GM12878 (cell line): ENCODE data around the gene HIVEP2. TPM values are rescaled to one million over a fixed set of nuclear protein-coding genes. Genes with fewer than 3 reads are reported as not detected.

Experiments
- ATAC-seq: fragments of 200-7000 bp; cut with Tn5 transposase; 3 replicates; pipeline ENCODE4 v1.9.1; 2020; ENCODE audit warnings: mild to moderate bottlenecking, moderate library complexity
- BruUV-seq: library from RNA; stranded (reverse); fragments of 400-500 nt; replicated peaks from 2 replicates; lab custom pipeline; 2021; lab: Mats Ljungman, UMichigan
- CTCF ChIA-PET: fragments of 300-600 bp; sonication (Branson Sonifier 250); formaldehyde crosslinking; extraction: SDS; loops from one replicate; lab custom pipeline; 2021; ENCODE audit warnings: inconsistent platforms; lab: Yijun Ruan, JAX
- POLR2A ChIA-PET: fragments of 350-600 bp; formaldehyde crosslinking; extraction: SDS; loops from one replicate; lab custom pipeline; 2021; ENCODE audit warnings: inconsistent platforms; lab: Charles Lee
- RAD21 ChIA-PET: fragments of 300-600 bp; sonication (Branson Sonifier 250); formaldehyde crosslinking; loops from one replicate; lab custom pipeline; 2023; ENCODE audit warnings: antibody characterized with exemption; ENCODE audit not compliant: unreplicated experiment; lab: Charles Lee
- SMC1A ChIA-PET: fragments of 300-600 bp; sonication (Branson Sonifier 250); formaldehyde crosslinking; loops from one replicate; lab custom pipeline; 2023; ENCODE audit not compliant: unreplicated experiment, uncharacterized antibody; lab: Charles Lee
- DNase-seq: peaks from one replicate; pipeline ENCODE4 v3.0.0-alpha.2; 2011; ENCODE audit warnings: low read depth, low spot score
- FAIRE-seq: peaks from 3 replicates; lab custom pipeline; 2011; peaks lifted over from hg19 to GRCh38; lab: Jason Lieb, UNC
- H2AFZ ChIP-seq: 2 replicates; pipeline ENCODE4 v1.6.0; 2011; ENCODE audit warnings: low read depth, low read length, control low read depth; ENCODE audit not compliant: control insufficient read depth
- H3K27ac ChIP-seq: 2 replicates; pipeline ENCODE4 v1.5.1; 2011; ENCODE audit warnings: control low read depth; ENCODE audit not compliant: control insufficient read depth, insufficient read depth
- H3K27me3 ChIP-seq, 2 experiments: replicated peaks in 1 of 2; 2 replicates each; pipeline versions ENCODE4 v1.6.0 to v1.6.1; 2011; ENCODE audit warnings: low read length in 1 of 2; ENCODE audit not compliant: control insufficient read depth in 2 of 2, insufficient read depth in 2 of 2
- H3K36me3 ChIP-seq, 2 experiments: 2 replicates each; pipeline ENCODE4 v1.5.1; 2011; ENCODE audit warnings: low read length in 1 of 2; ENCODE audit not compliant: control insufficient read depth in 2 of 2, insufficient read depth in 2 of 2
- H3K4me1 ChIP-seq: 2 replicates; pipeline ENCODE4 v1.6.1; 2011; ENCODE audit warnings: mild to moderate bottlenecking, low read length, moderate library complexity, mixed read lengths; ENCODE audit not compliant: control insufficient read depth, insufficient read depth
- H3K4me2 ChIP-seq: 2 replicates; pipeline ENCODE4 v1.6.0; 2011; ENCODE audit warnings: control low read depth; ENCODE audit not compliant: control insufficient read depth, insufficient read depth
- H3K4me3 ChIP-seq: fragments of 200-600 bp; sonication (generic); 2 replicates; pipeline ENCODE4 v1.5.1; 2016
- H3K79me2 ChIP-seq: 2 replicates; pipeline ENCODE4 v1.6.0; 2011; ENCODE audit warnings: low read length; ENCODE audit not compliant: control insufficient read depth, insufficient read depth
- H3K9ac ChIP-seq: 2 replicates; pipeline ENCODE4 v1.8.0; 2011; ENCODE audit warnings: low read length, control low read depth, mixed read lengths; ENCODE audit not compliant: control insufficient read depth, insufficient read depth
- H3K9me3 ChIP-seq: replicated peaks from 3 replicates; pipeline ENCODE4 v1.5.1; 2011; ENCODE audit warnings: mild to moderate bottlenecking, low read length; ENCODE audit not compliant: control insufficient read depth, insufficient read depth
- H4K20me1 ChIP-seq: 2 replicates; pipeline ENCODE4 v1.6.0; 2011; ENCODE audit not compliant: control insufficient read depth, insufficient read depth
- CBX3 ChIP-seq: fragments of 200-600 bp; sonication (generic); IDR thresholded peaks from 2 replicates; pipeline ENCODE4 v1.6.1; 2016; ENCODE audit warnings: low read depth, borderline replicate concordance
- CREM ChIP-seq: IDR thresholded peaks from 2 replicates; pipeline ENCODE4 v1.6.1; 2014; ENCODE audit warnings: antibody characterized with exemption, low read depth
- IKZF2 ChIP-seq, 2 experiments: fragments of 450-650 bp; IDR thresholded peaks; 2 replicates each; pipeline ENCODE4 v1.6.1; 2017; ENCODE audit warnings: mild to moderate bottlenecking in 2 of 2, moderate library complexity in 2 of 2
- NR2C2 ChIP-seq: IDR thresholded peaks from 2 replicates; pipeline ENCODE4 v1.6.1; 2011; ENCODE audit warnings: borderline replicate concordance, low read depth; ENCODE audit not compliant: control insufficient read depth, insufficient read length
- SREBF1 ChIP-seq: IDR thresholded peaks from 2 replicates; pipeline ENCODE4 v1.6.1; 2012; ENCODE audit warnings: mild to moderate bottlenecking, low read length
- STAT3 ChIP-seq: IDR thresholded peaks from 2 replicates; pipeline ENCODE4 v1.6.1; 2011; ENCODE audit warnings: low read depth, low read length, improper control_type of control experiment
- TARDBP ChIP-seq: IDR thresholded peaks from 2 replicates; pipeline ENCODE4 v1.6.1; 2016; ENCODE audit warnings: borderline replicate concordance
- TCF12 ChIP-seq: IDR thresholded peaks from 2 replicates; pipeline ENCODE4 v1.6.1; 2011; ENCODE audit warnings: low read depth, mild to moderate bottlenecking, low read length
- ZNF217 ChIP-seq: fragments of 450-650 bp; IDR thresholded peaks from 2 replicates; pipeline ENCODE4 v1.6.1; 2017; ENCODE audit warnings: antibody characterized with exemption, mild to moderate bottlenecking
- ZNF24 ChIP-seq: fragments of 450-650 bp; IDR thresholded peaks from 2 replicates; pipeline ENCODE4 v1.6.1; 2017; ENCODE audit warnings: antibody characterized with exemption, mild to moderate bottlenecking
- ZNF384 ChIP-seq: IDR thresholded peaks from 2 replicates; pipeline ENCODE4 v1.6.1; 2012; ENCODE audit warnings: low read depth, mild to moderate bottlenecking, low read length, improper control_type of control experiment, borderline replicate concordance
- WGBS: methylation state at CpG from one replicate; pipeline ENCODE4 v1.1.6; 2016; ENCODE audit warnings: low lambda C conversion rate; ENCODE audit not compliant: insufficient replicate concordance, insufficient coverage; ENCODE audit errors: missing lambda C conversion rate; 5-methylcytosine and 5-hydroxymethylcytosine counted together
- in situ Hi-C: fragments of 300-500 bp; cut with MboI; formaldehyde crosslinking; loops from 9 replicates; pipeline ENCODE4 v1.14.3; 2018; ENCODE audit warnings: mixed read lengths
- intact Hi-C: fragments of 100-400 bp; cut with micrococcal nuclease; formaldehyde crosslinking; loops from one replicate; pipeline ENCODE4 v1.14.2; 2022; ENCODE audit not compliant: unreplicated experiment
- polyA plus RNA-seq, 11 experiments: library from polyadenylated mRNA; depleted of rRNA in 4 of 11; unstranded in 6 of 11; stranded (reverse) in 5 of 11; fragments of >200 nt; fragmentation: Nextera tagmentation in 4 of 11; fragmentation: Illumina TruSeq in 1 of 11; extraction: Ambion mirVana in 4 of 11; extraction: Trizol in 1 of 11; gene quantifications; 1 replicate in 1 of 11; 2 replicates in 10 of 11; pipeline versions ENCODE4 v1.2.1 to v1.2.3, GENCODE V29; 2011 to 2016; ENCODE audit warnings: inconsistent platforms in 2 of 11, missing spikeins in 2 of 11, low read depth in 1 of 11
- total RNA-seq, 4 experiments: library from RNA; depleted of rRNA in 3 of 4; stranded (reverse); fragments of >200 nt in 3 of 4; fragmentation: Illumina TruSeq in 1 of 4; extraction: Trizol in 1 of 4; gene quantifications; 2 replicates each; pipeline versions ENCODE4 v1.2.1 to v1.2.3, GENCODE V29; 2013 to 2021
- TF ChIP-seq, protein P1 (sequence below): IDR thresholded peaks from 2 replicates; pipeline ENCODE4 v1.6.1; 2011; ENCODE audit warnings: borderline replicate concordance, low read depth, mild to moderate bottlenecking, moderate library complexity, low read length; ENCODE audit not compliant: insufficient read depth, poor library complexity, severe bottlenecking
- TF ChIP-seq, protein P2 (sequence below): fragments of 450-650 bp; IDR thresholded peaks from 2 replicates; pipeline ENCODE4 v1.6.1; 2017; ENCODE audit warnings: mild to moderate bottlenecking, low read depth, inconsistent platforms; ENCODE audit not compliant: poor library complexity, severe bottlenecking

HIVEP2 gene
- total and polyA plus RNA-seq, 10 of the 15 experiments (the other 5 are each of a cell fraction or from before 2014, with no cell fraction given), result 1.2 to 15.7 (median 10.2) TPM

DNA sequence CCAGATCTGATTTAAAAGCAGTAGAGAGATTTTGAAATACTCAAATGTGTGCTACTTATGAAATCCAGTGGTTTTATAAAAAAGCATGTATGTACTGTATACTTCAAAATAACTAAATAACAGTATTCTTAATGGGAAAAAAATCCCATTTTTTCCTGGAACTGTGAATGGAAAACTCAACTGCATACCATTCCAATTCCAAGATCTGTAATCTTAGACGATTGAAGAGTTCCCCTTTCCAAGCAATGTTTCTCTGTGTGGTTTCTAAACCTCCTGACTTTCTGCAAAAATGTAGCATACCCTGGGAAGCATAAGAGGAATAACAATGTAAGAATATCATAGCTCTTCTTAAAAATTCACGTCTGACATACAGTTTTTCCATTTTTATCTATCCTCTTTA, 40.3 kb upstream of the HIVEP2 start:
- no peaks in the 10 kb centered on the region for H3K79me2 ChIP-seq
- POLR2A ChIA-PET, result no interaction called here
- no TSS peak for BruUV-seq
- no peaks in the 10 kb centered on the region for H3K27me3 ChIP-seq
- WGBS, result 26% methylated on average over 2 of the region's 2 CpGs
- RAD21 ChIA-PET, result no interaction called here
- CTCF ChIA-PET, result interaction anchor here (0.7 kb wide), 1 partner anchor 430 kb away, joined by 3 read pairs; no protein-coding TSS in a partner anchor
- H2AFZ ChIP-seq, result no peak overlapping the region
- DNase-seq (no peak), FAIRE-seq (no peak), ATAC-seq (no peak)
- H3K4me1 ChIP-seq, result no peaks in the 10 kb centered on the region
- no peak overlapping the region for H3K4me3 ChIP-seq
- SMC1A ChIA-PET, result interaction anchor here (1.1 to 1.3 kb wide), 2 partner anchors 33 to 155 kb away, joined by 3 read pairs; no protein-coding TSS in a partner anchor
- TF ChIP-seq, protein P1, sequence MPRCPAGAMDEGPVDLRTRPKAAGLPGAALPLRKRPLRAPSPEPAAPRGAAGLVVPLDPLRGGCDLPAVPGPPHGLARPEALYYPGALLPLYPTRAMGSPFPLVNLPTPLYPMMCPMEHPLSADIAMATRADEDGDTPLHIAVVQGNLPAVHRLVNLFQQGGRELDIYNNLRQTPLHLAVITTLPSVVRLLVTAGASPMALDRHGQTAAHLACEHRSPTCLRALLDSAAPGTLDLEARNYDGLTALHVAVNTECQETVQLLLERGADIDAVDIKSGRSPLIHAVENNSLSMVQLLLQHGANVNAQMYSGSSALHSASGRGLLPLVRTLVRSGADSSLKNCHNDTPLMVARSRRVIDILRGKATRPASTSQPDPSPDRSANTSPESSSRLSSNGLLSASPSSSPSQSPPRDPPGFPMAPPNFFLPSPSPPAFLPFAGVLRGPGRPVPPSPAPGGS, result no peak
- TF ChIP-seq TCF12 (no peak), TARDBP (no peak), STAT3 (no peak), ZNF24 (no peak)
- no peak overlapping the region for H3K4me2 ChIP-seq
- no peak overlapping the region for H3K27ac ChIP-seq
- no peaks in the 10 kb centered on the region for H3K36me3 ChIP-seq
- intact Hi-C loops, result no loop called here
- H3K9me3 ChIP-seq, result no peaks in the 10 kb centered on the region; the same call in 2 of the 3 replicates
- in situ Hi-C loops, result no loop called here
- H3K9ac ChIP-seq, result no peak overlapping the region
- no peaks in the 10 kb centered on the region for H4K20me1 ChIP-seq

DNA sequence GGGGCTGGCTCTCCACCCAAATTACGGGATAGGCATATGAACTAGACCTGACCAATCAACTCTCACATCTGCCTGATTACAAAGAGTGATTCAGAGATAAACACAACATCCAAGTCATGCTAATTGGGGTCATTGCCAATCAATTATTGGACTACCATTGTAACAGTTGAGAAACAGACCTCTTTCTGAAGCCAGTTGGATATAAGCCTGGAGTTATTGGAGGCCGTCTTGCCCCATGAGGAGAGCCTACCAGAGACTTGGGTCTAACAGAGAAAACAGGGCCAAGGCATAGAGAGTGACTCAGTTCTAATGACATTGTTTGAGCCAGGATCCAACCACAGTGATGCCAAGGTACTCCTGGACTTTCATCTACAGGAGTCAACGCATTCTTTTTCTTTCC, 39.4 kb upstream of the HIVEP2 start:
- Histone ChIP-seq H2AFZ (no peak overlapping the region), H3K27me3 (no peaks in the 10 kb centered on the region), H3K36me3 (no peaks in the 10 kb centered on the region), H3K27ac (no peak overlapping the region), H3K9ac (no peak overlapping the region), H3K4me3 (no peak overlapping the region), H3K79me2 (no peaks in the 10 kb centered on the region), H4K20me1 (no peaks in the 10 kb centered on the region), H3K4me1 (no peaks in the 10 kb centered on the region), H3K4me2 (no peak overlapping the region), H3K9me3 (no peaks in the 10 kb centered on the region; the same call in 2 of the 3 replicates)
- BruUV-seq, result no TSS peak
- intact Hi-C loops (no loop called here), in situ Hi-C loops (no loop called here)
- SMC1A ChIA-PET, result interaction anchor here (1.1 kb wide), 1 partner anchor 154 kb away, joined by 3 read pairs; no protein-coding TSS in a partner anchor
- CTCF ChIA-PET, result interaction anchor here (0.7 kb wide), 1 partner anchor 431 kb away, joined by 3 read pairs; no protein-coding TSS in a partner anchor
- RAD21 ChIA-PET, result no interaction called here
- ATAC-seq (no peak), DNase-seq (no peak), FAIRE-seq (no peak)
- POLR2A ChIA-PET, result no interaction called here
- WGBS, result 62% methylated on average over 3 of the region's 3 CpGs
- TF ChIP-seq ZNF384 (no peak), SREBF1 (no peak), IKZF2 (IDR thresholded peaks at IDR 0.05) (no peak), CREM (no peak), NR2C2 (no peak), CBX3 (no peak), ZNF217 (no peak)
- TF ChIP-seq, protein P2, sequence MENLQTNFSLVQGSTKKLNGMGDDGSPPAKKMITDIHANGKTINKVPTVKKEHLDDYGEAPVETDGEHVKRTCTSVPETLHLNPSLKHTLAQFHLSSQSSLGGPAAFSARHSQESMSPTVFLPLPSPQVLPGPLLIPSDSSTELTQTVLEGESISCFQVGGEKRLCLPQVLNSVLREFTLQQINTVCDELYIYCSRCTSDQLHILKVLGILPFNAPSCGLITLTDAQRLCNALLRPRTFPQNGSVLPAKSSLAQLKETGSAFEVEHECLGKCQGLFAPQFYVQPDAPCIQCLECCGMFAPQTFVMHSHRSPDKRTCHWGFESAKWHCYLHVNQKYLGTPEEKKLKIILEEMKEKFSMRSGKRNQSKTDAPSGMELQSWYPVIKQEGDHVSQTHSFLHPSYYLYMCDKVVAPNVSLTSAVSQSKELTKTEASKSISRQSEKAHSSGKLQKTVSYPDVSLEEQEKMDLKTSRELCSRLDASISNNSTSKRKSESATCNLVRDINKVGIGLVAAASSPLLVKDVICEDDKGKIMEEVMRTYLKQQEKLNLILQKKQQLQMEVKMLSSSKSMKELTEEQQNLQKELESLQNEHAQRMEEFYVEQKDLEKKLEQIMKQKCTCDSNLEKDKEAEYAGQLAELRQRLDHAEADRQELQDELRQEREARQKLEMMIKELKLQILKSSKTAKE, result no peak
- TF ChIP-seq, protein P1, result no peak
